GM12865 (cell line): ENCODE results near the gene RUNDC3A.
"Not testable (repeated sequence)": the region's sequence is repeated elsewhere in the genome, so short reads cannot be mapped to it uniquely, and the experiment has no call there.

ENCODE experiments used
- DNase-seq: peaks from one replicate; pipeline ENCODE4 v3.0.0; 2010; ENCODE audit warnings: low read depth
- H3K4me3 ChIP-seq: 2 replicates; pipeline ENCODE4 v1.5.1; 2011; ENCODE audit warnings: mild to moderate bottlenecking, low read depth, low read length, control low read depth
- TF ChIP-seq, protein P1 (sequence below): IDR thresholded peaks from 2 replicates; pipeline ENCODE4 v1.5.1; 2011; ENCODE audit warnings: low read length, control low read depth, low read depth, inconsistent platforms; ENCODE audit not compliant: insufficient read depth; ENCODE audit errors: missing control alignments

Gene RUNDC3A

DNA sequence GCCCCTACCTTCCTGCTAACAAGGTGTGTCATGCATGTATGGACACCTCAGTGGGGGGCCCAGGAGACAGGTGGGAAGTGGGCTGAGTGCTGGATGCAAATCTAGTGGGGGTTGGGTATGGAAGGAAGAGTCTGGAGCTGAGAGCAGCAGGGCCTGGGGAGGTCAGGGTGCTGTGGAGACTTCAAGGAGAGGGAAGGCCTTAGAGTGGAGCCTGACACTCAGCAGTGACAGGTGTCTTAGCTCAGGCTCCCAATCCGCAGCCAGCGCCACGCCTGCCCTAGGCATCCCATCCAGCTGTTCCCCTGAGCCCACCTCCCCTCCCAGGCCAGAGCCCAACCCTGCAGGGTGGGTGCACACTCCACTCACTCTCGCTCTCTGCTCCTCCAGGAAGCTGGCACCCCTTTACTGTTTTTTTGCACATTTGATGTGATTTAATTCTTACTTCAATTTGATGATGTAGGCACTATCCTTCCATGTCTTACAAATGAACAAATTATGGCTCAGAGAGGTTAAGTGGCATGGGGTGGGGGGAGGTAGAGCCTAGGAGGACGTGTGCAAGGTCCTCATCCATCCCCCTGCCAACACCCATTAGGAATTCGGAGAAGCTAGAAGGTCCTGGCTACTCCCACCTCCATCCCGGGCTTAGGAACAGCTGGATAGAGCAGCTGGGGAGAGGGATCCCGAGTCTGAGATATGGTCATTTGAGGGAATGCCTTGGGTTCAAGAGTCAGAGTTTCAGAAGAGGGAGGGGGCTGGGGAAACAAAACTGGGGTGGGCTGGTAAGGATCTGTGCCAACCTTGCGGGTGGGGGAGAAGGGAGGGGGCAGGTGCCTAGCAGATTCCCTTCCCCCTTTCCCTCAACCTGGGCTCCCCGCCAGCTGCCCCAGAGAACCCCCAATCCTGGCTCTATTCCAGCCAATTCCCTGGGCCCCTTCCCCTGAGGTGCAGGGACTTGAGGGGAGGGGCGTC is 53.2 kb downstream of the RUNDC3A start:
- TF ChIP-seq, protein P1, sequence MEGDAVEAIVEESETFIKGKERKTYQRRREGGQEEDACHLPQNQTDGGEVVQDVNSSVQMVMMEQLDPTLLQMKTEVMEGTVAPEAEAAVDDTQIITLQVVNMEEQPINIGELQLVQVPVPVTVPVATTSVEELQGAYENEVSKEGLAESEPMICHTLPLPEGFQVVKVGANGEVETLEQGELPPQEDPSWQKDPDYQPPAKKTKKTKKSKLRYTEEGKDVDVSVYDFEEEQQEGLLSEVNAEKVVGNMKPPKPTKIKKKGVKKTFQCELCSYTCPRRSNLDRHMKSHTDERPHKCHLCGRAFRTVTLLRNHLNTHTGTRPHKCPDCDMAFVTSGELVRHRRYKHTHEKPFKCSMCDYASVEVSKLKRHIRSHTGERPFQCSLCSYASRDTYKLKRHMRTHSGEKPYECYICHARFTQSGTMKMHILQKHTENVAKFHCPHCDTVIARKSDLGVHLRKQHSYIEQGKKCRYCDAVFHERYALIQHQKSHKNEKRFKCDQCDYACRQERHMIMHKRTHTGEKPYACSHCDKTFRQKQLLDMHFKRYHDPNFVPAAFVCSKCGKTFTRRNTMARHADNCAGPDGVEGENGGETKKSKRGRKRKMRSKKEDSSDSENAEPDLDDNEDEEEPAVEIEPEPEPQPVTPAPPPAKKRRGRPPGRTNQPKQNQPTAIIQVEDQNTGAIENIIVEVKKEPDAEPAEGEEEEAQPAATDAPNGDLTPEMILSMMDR, result no peak
- no peak for DNase-seq
- no peak overlapping the region for H3K4me3 ChIP-seq

GRCh38 chr17:44362459-44362948 is 54.1 kb downstream of the RUNDC3A start:
- no peak for DNase-seq
- H3K4me3 ChIP-seq, result no peak overlapping the region

DNA sequence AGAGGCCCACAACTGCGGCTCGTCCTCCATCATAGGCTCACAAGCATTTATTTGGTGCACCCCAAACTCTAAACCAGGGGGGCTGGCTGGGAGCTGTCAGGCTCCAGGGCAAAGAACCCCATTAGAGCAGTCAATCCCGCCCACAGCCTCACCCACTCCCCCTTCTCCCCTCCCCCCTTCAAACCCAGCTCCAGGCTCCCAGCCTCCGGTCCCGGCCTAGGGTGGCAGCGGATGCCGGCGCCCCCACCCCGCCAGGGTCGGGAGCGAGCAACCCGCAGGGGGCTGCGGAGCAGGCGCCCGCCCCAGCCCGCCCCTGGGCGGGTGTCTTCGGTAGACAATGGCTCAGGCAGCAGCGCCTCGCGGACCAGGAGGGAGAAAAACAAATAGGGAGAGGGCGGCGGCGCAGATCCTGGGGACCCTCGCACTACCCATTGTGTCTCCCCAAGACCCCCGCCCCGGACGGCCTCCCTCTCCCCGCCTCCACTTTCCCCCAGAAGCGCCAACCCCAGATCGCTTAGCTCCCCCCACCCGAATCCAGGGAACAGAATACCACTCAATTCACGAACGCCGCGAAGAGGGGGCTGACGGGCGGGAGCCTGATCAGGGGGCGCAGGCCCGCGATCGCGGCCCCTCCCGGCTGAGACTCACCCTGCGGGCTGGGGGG is 54.7 kb downstream of the RUNDC3A start:
- DNase-seq, result no peak
- TF ChIP-seq, protein P1, result no peak
- peak overlapping the region; percentile 47 for H3K4me3 ChIP-seq

More at GRCh38 chr17:44362459-44362948, 54.1 kb downstream of the RUNDC3A start:
- TF ChIP-seq, protein P1, result no peak

DNA sequence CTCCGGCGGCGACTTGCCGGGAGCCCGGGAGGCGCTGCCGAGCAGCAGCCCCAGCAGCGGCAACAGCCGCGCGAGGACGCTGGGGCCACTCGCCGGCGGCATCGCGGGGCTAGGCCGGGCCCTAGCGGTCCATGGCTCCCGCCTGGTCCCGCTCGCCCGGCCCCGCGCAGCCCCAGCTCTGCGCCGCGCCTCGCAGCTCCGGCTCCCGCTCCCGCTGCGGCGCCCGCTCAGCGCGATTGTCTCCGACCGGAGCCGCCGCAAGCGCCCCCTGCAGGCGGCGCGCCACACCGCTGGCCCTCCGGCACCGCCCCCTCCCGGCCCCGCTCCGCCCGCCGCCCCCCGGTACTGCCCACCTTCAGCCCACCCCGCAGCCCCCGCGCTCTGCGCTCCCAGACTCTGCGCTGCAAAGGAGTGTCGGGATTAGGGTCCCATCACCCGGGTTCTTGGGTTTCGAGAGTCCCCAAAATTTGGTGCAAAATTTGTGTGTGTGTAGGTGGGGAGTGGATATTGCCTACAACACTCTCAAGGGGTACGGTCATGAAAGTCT is 55.3 kb downstream of the RUNDC3A start, which contains the start of gene FAM171A2:
Gene FAM171A2 (minus strand): TSS at position 241 of the 547 bp plus-strand sequence. CDS start 139 bp downstream, at position 102.
- peak; percentile 71 for DNase-seq
- H3K4me3 ChIP-seq, result peak within 1 kb of the TSS; percentile 47
- TF ChIP-seq, protein P1, result peak; percentile 83

GRCh38 chr17:44365051-44365450 is 56.6 kb downstream of the RUNDC3A start:
- H3K4me3 ChIP-seq, DNase-seq: not testable (repeated sequence)

DNA sequence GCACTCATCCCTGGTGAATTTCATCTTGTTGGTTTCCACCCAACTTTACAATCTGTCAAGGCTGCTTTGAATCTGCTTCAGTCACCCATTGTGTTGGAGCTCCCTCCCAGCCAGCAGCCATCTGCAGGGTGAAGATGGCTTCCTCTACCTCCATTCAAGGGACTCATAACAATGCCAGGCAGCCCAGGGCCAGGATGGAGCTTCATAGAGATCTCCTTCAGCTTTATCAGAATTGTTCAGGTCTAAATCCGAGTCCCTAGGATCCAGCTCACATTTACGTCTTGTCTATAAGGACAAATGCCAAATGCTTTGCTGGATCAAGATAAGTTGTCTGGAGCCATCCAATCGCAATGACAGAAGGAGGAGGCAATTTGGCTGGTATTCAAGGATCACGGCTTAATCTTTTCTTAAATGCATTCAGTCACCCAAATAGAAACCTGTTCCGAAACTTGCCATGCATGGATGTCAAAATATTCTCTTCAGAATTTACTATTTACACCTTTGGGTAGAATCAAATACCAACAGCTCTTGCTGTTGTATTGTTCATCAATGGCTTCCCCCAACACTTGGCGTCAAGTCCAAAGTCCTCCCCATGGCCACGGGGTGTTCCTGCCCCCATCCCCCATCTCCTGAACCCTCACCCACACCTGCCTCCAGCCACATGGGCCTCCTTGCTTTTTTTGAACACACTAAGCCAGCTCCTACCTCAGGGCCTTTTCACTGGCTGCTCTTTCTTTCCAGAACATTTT is 59.0 kb downstream of the RUNDC3A start:
- no peak for DNase-seq
- H3K4me3 ChIP-seq, result no peak overlapping the region
- TF ChIP-seq, protein P1, result no peak
